Activated CD8-positive, alpha-beta memory T cell treated with anti-CD3 and anti-CD28 coated beads, Interleukin-2, amount 50 U/mL, for 24 hours (primary cell): Measurements from ENCODE around the gene PPRC1.

Experiments
- DNase-seq: peaks from one replicate; pipeline ENCODE4 v3.0.0-alpha.2; 2020; ENCODE audit errors: extremely low read depth

PPRC1 gene

GRCh38 chr10:102119417-102120141, 13.3 kb upstream of the PPRC1 start:
- no peak for DNase-seq

- DNase-seq = no peak
Observed at GRCh38 chr10:102120142-102120990, 12.5 kb upstream of the PPRC1 start, which contains the start of gene LDB1. TSS of gene LDB1 (minus strand) at chr10:102120368. CDS start at chr10:102120110, 258 bp downstream.

- no peak for DNase-seq
Observed at GRCh38 chr10:102120991-102121738, 11.7 kb upstream of the PPRC1 start.

GRCh38 chr10:102121739-102122372, 11.0 kb upstream of the PPRC1 start:
- DNase-seq = no peak

- DNase-seq = no peak
Observed at GRCh38 chr10:102122450-102122849, 10.4 kb upstream of the PPRC1 start.

GRCh38 chr10:102123223-102123622, 9.6 kb upstream of the PPRC1 start:
- DNase-seq = no peak

GRCh38 chr10:102131286-102132170, 1.3 kb upstream of the PPRC1 start:
- no peak for DNase-seq

- no peak for DNase-seq
Observed at GRCh38 chr10:102132193-102132562, 662 bp upstream of the PPRC1 start.

- DNase-seq = no peak
Observed at GRCh38 chr10:102133373-102134195, 744 bp downstream of the PPRC1 start.

GRCh38 chr10:102134416-102134815, 1.6 kb downstream of the PPRC1 start:
- no peak for DNase-seq

- DNase-seq = no peak
Observed at GRCh38 chr10:102135956-102136526, 3.2 kb downstream of the PPRC1 start.

GRCh38 chr10:102139281-102140110, 6.7 kb downstream of the PPRC1 start:
- DNase-seq = no peak

GRCh38 chr10:102140218-102140617, 7.4 kb downstream of the PPRC1 start:
- DNase-seq = no peak

GRCh38 chr10:102140913-102141540, 8.2 kb downstream of the PPRC1 start:
- DNase-seq = no peak

- DNase-seq = no peak
Observed at GRCh38 chr10:102141583-102142107, 8.8 kb downstream of the PPRC1 start.

GRCh38 chr10:102146971-102147428, 14.2 kb downstream of the PPRC1 start:
- no peak for DNase-seq

- DNase-seq = no peak
Observed at GRCh38 chr10:102147561-102147960, 14.7 kb downstream of the PPRC1 start.

GRCh38 chr10:102148275-102148674, 15.4 kb downstream of the PPRC1 start:
- no peak for DNase-seq
